ENCODE results near the gene COX14. TPM values are rescaled to one million over a fixed set of nuclear protein-coding genes. Genes with fewer than 3 reads are reported as not detected.
A peak's percentile ranks its signal among the peaks of the same experiment; 100 is the strongest.

COX14 gene
- total RNA-seq, 1 experiment from 2014 or later: 74.5 TPM

DNA sequence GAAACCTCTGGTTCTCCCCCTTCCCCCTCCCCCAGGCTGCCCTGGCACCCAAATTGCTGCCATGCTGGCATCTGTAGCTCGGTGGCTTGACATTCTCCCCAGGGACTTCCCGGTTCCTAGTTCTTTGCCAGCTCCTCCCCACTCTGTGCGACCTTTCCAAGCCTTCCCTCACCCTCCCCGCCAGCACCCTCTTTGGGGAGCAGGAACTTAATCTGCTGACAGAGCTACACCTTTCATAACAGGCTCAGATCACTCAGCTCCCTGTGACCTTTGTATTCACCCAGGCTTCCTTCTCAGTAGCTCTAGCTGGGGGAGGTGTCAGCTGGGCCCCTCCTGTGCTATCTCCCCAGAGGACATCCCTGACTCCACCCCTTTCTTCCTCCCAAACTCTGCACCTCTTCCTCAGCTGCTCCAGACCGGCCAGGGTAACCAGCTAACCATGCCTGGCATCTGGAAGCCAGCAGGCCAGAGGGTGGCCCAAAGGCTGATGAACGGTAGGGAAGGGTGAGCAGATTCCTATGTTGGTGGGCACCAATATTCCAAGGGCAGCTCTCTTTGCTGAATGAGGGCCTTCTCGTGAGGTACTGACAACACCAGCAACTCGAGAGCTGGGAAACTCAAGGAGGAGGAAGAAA, 1.8 kb upstream of the COX14 start:
- in situ Hi-C loops (cut with HindIII; ENCODE audit: low pct_unique_long_range_greater_than_20kb, low sequenced_read_pairs): no loop called here
- Histone ChIP-seq H3K27ac (ENCODE audit: low read length) (peak overlapping the region; percentile 65), H3K4me1 (ENCODE audit: control insufficient read depth, insufficient read depth, low read length) (peaks cover 15% of the 10 kb centered on the region), H3K9me3 (ENCODE audit: control insufficient read depth, insufficient read depth, low read depth, low read length) (no peaks in the 10 kb centered on the region), H3K36me3 (ENCODE audit: control insufficient read depth, insufficient read depth, low read length) (no peaks in the 10 kb centered on the region), H3K4me3 (ENCODE audit: low read depth in 2 of 2, low read length in 2 of 2) (no peak overlapping the region), H3K27me3 (ENCODE audit: control insufficient read depth, insufficient read depth, low read length) (no peaks in the 10 kb centered on the region)
- POLR2A ChIA-PET: interaction anchor here (0.6 to 1.3 kb wide), 4 partner anchors 25 to 1896 kb away, joined by 3 to 13 read pairs (median 6); partner anchors contain the start of gene SMARCD1
- no peak for TF ChIP-seq TCF7L2 (IDR thresholded peaks at IDR 0.05; ENCODE audit: low read depth, low read length)
- no peak for TF ChIP-seq SIN3A (IDR thresholded peaks at IDR 0.05; ENCODE audit: borderline replicate concordance, insufficient read depth, low read depth, low read length)
- no peak for TF ChIP-seq CTCF (IDR thresholded peaks at IDR 0.05)
- DNase-seq (ENCODE audit: low read depth, low spot score) (no peak), ATAC-seq (no peak)
- CTCF ChIA-PET: interaction anchor here (0.7 to 2.6 kb wide), 6 partner anchors 9 to 144 kb away, joined by 3 to 15 read pairs (median 8); partner anchors contain the start of gene SMARCD1
- intact Hi-C loops (cut with micrococcal nuclease; ENCODE audit: unreplicated experiment): loop anchor here (5.0 kb wide), 1 partner anchor 57 kb away; the partner anchor contains the start of gene CERS5
- no TSS peak for BruUV-seq (replicated peaks)

- no peaks in the 10 kb centered on the region for H3K27me3 ChIP-seq (ENCODE audit: control insufficient read depth, insufficient read depth, low read length)
- intact Hi-C loops (cut with micrococcal nuclease; ENCODE audit: unreplicated experiment) (loop anchor here (5.0 kb wide), 1 partner anchor 56 kb away; the partner anchor contains the start of gene CERS5), in situ Hi-C loops (cut with HindIII; ENCODE audit: low pct_unique_long_range_greater_than_20kb, low sequenced_read_pairs) (no loop called here)
- DNase-seq (ENCODE audit: low read depth, low spot score) (no peak), ATAC-seq (no peak)
- H3K9me3 ChIP-seq (ENCODE audit: control insufficient read depth, insufficient read depth, low read depth, low read length): no peaks in the 10 kb centered on the region
- TF ChIP-seq TCF7L2 (IDR thresholded peaks at IDR 0.05; ENCODE audit: low read depth, low read length): no peak
- TF ChIP-seq CTCF (IDR thresholded peaks at IDR 0.05): no peak
- TF ChIP-seq SIN3A (IDR thresholded peaks at IDR 0.05; ENCODE audit: borderline replicate concordance, insufficient read depth, low read depth, low read length): no peak
- TF ChIP-seq POLR2AphosphoS5 (IDR thresholded peaks at IDR 0.05; ENCODE audit: low read depth, low read length): no peak
- TF ChIP-seq, protein P1, sequence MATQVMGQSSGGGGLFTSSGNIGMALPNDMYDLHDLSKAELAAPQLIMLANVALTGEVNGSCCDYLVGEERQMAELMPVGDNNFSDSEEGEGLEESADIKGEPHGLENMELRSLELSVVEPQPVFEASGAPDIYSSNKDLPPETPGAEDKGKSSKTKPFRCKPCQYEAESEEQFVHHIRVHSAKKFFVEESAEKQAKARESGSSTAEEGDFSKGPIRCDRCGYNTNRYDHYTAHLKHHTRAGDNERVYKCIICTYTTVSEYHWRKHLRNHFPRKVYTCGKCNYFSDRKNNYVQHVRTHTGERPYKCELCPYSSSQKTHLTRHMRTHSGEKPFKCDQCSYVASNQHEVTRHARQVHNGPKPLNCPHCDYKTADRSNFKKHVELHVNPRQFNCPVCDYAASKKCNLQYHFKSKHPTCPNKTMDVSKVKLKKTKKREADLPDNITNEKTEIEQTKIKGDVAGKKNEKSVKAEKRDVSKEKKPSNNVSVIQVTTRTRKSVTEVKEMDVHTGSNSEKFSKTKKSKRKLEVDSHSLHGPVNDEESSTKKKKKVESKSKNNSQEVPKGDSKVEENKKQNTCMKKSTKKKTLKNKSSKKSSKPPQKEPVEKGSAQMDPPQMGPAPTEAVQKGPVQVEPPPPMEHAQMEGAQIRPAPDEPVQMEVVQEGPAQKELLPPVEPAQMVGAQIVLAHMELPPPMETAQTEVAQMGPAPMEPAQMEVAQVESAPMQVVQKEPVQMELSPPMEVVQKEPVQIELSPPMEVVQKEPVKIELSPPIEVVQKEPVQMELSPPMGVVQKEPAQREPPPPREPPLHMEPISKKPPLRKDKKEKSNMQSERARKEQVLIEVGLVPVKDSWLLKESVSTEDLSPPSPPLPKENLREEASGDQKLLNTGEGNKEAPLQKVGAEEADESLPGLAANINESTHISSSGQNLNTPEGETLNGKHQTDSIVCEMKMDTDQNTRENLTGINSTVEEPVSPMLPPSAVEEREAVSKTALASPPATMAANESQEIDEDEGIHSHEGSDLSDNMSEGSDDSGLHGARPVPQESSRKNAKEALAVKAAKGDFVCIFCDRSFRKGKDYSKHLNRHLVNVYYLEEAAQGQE (IDR thresholded peaks at IDR 0.05; ENCODE audit: insufficient read depth in 1 of 2, low read depth in 2 of 2, low read length in 1 of 2): no peak
- H3K4me3 ChIP-seq (ENCODE audit: low read depth in 2 of 2, low read length in 2 of 2): 0 out of 4 replicates have a peak overlapping the region, but pooled peaks of 1 of the 2 experiments have one; percentile 40
- no TSS peak for BruUV-seq (replicated peaks)
- peaks cover 15% of the 10 kb centered on the region for H3K4me1 ChIP-seq (ENCODE audit: control insufficient read depth, insufficient read depth, low read length)
- peak overlapping the region; percentile 65 for H3K27ac ChIP-seq (ENCODE audit: low read length)
- CTCF ChIA-PET: interaction anchor here (0.6 to 2.6 kb wide), 9 partner anchors 10 to 1276 kb away, joined by 3 to 15 read pairs (median 8); partner anchors contain the start of genes CERS5 and SMARCD1
- no peaks in the 10 kb centered on the region for H3K36me3 ChIP-seq (ENCODE audit: control insufficient read depth, insufficient read depth, low read length)
- POLR2A ChIA-PET: interaction anchor here (0.6 to 1.3 kb wide), 3 partner anchors 26 to 1895 kb away, joined by 3 to 13 read pairs (median 5); partner anchors contain the start of gene SMARCD1
These were observed 1.2 kb upstream of the COX14 start for GRCh38 chr12:50110762-50111351.
